T-helper 1 cell treated with Interleukin-12 subunit alpha and Interleukin-12 subunit beta and Interleukin-4 antibody, amounts not matched to agents 30 ng/mL and 1 ng/mL, for 36 hours (primary cell): ENCODE data around the gene TTC9B. TPM values are rescaled to one million over a fixed set of nuclear protein-coding genes. Genes with fewer than 3 reads are reported as not detected.

ENCODE experiments used
- intact Hi-C: fragments of 100-400 bp; cut with micrococcal nuclease; formaldehyde crosslinking; loops from one replicate; pipeline ENCODE4 v1.15.1; 2024
- total RNA-seq: library from RNA; stranded (reverse); gene quantifications from 2 replicates; pipeline ENCODE4 v1.2.3, GENCODE V29; 2022

TTC9B gene
- total RNA-seq, 1 donor from 2014 or later = not detected

DNA sequence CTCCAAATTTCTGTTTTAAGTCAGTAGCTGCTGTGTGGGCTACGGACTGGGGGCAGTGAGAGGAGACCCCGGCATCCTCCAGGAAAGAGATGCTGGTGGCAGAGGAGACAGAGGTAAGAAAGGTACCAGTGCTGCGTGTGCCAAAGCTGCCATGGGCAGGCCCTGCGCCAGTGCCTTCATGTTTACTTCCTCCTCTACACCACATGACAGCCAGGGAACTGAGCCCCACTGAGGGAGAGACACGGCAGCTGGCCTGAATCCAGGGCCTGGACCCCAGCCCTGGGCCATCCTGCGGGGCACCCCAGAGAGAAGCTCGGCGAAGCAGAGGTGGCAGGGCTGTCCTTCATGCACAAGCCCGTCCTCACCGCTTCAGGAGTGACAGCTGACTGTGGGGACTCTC, 31.0 kb upstream of the TTC9B start:
- intact Hi-C loops = no loop called here

DNA sequence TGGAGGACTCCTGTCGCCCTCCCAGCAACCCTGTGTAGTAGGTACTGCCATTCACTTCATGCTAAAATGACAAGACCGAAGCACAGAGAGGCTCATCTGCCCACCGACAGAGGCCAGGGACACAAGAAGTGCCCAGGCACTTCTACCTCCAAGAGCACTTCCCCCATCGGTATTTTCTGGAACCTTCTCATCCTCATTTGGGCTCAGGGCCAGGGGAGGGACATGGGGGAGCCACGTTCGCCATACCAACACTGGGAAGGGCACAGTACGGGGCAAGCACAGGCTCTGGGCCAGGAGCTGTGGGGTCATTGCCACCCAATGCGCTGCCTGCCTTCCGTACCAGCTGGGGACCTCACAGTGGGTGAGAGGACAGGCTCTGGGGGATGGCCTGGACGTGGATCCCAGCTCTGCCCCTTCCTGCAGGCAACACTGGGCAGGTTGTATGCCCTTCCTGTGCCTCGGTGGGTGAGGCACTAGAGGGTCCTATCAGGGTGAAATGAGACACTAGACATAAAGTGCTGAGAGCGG, 29.6 kb upstream of the TTC9B start:
- intact Hi-C loops = no loop called here

DNA sequence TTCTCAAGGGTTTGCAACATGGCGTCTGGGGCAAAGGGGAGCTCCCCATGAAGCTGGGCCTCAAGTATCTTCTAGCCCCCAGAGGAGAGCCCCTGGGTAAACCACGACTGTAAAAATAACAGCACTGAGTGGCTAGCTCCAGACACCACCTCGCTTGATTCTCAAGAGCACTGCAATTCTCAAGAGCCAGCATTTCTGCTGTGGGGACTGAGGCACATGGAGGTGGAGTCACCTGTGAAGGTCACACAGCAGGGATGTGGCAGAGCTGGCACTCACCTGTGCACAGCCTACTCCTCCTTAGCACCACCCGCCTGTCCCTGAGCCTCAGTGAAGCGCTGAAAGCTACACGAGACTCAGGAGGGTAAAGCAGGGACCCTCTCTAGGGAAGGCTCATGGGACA, 29.0 kb upstream of the TTC9B start:
- intact Hi-C loops = no loop called here

DNA sequence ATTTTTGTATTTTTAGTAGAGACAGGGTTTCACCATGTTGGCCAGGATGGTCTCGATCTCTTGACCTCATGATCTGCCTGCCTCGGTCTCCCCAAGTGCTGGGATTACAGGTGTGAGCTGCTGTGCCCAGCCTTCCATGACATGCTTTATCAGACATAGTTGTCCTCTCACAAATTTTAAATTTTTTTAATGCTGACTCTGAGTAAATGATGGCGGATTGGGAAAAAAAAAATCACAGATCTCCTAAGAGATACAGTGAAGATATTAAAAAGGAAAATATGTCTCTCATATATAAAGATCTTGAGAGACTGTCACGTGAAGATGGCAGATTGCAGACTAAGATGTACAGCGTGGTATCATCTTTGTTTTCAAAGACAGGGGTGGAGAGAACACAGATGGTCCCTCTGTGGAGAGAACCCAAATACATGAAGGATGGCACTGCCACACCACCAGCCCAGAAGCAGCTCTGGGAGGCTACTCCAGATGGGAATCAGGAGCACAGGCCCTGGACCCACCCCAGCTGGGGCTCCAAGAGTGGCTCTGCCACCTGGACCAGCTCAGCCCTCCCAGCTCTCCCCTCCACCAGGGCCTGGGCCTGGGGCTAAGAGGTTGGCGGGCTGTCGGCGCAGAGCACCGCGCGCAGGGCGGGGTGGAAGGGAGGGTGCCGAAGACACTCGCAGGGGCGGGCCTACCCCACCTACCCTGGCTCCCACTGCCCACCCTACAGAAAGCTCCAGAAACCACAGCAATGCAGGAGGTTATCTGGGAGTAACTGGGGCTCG, 28.3 kb upstream of the TTC9B start:
- intact Hi-C loops = no loop called here

DNA sequence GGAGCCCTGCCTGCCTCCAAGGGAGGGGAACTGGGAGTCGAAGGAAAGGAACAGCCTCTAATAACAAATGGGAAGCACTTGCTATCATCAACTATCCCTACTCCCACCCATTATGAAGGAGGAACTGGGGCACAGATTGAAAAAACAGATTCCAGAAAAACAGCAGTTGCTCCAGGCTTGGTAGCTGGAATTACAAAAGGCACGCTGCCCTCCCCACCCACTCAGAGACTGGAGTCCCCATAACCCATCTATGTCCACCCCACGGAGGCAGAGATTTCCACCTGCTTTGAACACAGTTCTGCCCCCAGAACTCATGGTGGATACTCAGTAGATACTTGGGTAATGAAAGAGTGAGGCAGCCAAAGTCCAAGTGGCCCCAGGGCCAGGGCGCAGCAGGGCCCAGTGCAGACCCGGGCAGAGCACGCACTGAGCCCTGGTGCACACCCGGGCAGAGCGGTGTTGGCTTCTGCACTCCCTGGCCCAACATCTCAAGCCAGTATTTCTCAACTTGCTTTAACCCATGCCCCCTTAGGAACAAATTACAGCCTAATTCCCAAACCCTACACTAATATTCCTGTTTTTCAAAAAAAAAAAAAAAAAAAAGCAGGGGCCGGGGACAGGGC, 27.4 kb upstream of the TTC9B start:
- intact Hi-C loops = no loop called here

DNA sequence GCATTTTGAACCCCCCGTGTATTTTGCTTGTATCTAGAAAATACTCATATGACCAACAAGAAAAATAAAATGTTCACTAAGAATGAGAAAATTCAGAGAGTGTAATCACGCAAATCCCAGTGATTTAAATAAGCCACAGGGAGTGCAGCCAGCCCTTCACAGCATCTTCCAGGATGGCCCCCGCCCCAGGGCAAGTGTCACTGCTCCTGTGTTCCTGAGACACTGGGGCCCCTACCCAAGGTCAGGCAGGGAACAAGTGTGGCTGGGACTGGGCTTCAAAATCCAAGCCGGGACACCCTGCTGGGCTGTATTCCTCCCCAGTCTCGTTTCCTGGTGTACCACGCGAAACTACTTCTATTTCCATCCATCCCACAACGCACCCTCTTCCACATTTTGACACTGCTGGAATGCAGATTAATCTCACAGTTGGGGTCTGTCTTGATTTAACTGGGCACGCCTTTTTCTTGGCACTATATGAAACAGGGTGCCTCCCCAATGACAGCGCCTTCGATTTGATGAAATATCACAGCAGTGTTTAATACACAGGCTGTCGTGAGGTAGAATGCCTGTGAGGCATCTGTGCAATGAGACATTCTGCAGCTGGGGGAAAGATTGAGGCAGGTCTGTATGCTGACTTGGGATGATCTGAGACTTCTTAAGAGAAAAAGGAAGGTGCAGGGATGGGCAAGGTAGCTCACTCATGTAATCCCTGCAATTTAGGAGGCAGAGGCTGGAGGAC, 26.6 kb upstream of the TTC9B start:
- intact Hi-C loops = no loop called here

DNA sequence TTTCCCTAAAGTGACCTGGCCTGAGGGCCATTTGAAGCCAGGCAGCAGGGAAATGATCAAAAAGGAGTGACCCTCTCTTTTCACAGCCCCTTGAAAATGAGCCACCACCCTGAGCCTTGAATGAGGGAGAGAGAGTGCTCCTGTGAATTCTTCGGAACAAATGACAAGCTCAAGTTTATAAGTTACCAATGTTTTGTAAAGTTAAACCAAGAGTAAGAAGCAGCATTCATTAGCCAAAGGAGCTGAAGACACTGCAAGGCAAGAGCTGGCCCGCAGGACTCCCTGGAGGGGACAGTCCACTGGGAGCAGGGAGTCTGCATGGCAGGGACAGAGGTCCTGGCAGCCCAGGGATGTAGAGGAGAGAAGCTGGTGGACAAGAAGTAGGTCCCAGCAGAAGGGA, 25.0 kb upstream of the TTC9B start:
- intact Hi-C loops = no loop called here

DNA sequence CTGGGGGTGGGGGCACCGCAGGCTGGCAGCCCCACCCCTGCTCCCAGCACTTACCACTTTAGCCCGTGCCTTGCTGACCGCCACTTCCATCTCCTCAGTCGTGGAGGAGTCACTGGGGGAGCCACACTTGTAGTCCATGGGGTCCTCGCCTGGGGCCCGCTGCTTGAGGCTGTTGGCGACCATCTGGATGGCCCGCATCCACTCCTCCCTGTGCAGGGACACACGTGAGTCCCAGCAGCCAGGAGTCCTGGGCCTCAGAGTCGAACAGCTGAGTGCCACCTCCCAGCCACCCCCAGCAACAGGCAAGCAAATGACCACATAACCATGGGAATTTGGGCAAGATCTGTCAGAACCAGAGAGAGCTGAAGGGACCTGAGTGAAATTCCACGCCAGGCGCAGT, 24.3 kb upstream of the TTC9B start:
- intact Hi-C loops = no loop called here

DNA sequence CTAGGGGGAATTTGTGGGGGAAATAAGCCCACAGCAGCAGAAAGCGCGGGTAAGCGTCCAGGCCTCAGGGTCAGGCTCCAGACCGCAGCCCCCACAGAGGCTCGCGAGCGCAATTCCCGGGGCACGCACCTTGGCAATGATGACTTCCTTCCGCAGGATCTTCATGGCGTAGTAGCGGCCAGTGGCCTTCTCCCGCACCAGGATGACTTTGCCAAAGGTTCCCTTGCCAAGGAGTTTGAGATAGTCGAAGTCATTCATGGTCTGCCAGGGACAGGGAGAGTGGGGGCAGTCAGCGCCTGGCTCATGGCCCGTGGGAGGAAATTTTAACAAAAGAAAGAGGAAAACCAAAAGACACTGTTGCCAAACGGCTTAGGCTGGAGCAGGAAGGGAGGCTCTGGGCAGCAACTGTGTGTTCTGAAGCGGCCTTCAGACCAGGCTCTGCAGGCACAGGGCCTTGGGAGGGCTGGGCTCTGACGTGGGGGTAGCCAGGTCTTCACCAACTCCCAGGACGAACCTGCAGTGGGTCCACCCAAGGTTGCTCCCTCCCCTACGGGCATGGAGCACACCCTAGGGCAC, 23.7 kb upstream of the TTC9B start:
- intact Hi-C loops = no loop called here

DNA sequence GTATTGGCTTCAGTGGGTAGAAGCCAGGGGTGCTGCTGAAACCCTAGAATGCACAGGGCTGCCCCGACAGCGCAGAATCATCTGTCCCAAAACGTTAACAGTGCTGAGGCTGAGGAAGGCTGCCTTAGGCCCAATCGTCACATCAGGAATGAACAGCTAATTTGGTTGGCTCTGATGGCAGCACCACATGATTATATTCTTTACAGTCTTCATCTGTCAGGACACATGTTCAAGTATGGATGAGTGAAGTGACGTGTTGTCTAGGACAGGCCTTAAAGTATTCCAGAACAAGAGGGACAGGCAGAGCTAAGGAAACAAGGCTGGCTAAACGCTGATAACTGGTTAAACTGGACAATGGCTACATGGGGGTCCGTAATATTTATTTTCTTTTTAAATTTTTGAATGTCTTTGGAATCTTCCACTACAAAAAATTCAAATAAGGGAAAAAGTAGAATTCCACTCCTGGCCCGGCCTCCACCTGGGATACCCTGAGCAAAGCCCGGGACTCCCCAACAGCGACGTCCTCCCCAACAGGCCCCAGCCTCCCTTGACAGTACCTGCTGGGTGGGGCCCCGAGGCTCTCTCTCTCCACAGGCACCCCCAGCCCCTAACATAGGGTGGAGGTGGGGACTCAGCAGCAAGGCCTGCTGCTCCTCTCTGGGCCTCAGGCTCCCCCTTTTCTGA, 23.1 kb upstream of the TTC9B start:
- intact Hi-C loops = no loop called here

DNA sequence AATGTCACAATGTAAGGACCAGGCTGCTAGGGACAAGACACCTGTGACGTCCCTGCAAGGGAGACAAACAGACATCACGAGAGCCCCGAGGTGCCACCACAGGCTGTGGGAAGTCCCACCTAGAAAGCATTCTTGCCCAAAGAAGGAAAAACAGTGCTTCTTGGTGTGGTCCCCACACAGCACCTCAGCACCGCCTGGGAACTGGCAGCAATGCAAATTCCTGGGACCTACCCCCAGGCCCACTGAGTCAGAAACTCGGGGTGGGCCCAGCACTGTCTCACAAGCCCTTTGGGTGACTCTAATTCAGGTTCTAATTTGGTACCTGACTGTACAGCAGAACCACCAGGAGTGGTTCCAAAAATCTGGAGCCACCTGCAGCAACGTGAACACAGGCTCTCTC, 22.1 kb upstream of the TTC9B start:
- intact Hi-C loops = no loop called here

DNA sequence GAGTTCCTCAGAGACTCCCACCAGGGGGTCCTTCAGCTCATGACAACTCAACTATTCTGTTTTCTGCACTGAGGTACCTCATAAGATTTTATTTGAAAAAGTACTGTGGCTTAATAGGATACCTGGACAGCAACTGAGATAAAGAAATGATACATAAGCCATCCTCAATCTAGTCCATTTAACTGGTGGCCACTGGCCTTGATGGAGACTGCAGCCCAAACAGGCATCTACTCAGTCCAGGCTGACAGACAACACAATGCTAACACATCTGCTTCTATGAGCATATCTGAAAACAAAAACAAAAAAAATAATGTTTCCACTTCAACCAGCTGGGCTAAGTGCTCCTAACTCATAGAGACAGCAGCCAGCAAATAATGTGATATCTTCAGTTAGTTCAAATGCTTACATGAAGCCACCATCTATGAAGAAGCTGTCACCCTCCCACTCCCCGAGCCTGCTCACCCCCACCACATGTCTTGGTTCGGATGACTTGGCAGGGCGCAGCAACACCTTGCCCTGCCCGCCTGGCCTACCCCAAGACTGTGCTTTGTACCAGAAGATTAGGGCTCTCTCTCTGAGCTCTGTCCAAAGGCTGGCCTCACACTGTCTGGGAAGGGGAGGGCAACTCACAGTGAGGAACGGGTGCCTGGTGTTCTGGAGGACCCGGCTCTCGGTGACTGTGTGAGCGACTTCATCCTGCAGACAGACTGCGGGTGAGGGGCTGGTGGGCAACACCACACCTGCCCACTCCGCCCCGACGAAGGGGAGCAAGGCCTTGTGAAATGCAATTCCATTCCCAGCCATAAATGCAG, 21.4 kb upstream of the TTC9B start:
- intact Hi-C loops = no loop called here

DNA sequence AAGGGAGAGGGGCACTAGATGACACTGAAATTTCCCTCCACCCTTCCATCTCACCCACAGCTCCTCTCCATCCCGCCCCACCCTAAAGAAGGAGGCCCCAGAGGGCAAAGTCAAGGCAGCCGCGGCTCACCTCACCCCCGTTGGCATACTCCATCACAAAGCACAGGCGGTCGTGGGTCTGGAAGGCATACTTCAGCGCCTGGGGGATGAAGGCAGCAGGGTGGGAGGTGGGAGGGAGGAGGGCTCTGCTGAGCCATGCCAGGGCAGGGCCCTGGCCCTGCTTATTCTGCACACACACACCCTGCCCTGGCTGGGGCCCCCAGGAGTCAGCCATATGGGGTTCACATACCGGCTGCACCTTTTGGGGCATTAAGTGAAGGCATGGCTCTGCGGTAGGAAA, 20.6 kb upstream of the TTC9B start:
- intact Hi-C loops = no loop called here

DNA sequence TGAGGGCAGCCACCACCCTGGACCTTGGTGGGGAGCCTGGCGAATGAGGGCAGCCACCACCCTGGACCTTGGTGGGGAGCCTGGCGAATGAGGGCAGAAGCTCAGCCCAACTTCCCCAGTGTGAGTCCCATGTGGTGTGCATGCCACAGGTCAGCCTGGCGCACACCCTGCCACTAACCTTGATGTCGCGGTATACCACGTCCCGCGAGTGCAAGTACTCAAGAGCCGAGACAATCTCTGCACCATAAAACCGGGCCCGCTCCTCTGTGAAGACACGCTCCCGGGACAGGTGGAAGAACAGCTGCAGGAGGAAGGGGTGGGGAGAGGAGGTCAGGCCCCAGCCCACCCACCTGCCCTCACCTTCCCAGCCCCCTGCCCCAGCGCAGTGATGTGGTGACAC, 19.6 kb upstream of the TTC9B start:
- intact Hi-C loops = no loop called here

DNA sequence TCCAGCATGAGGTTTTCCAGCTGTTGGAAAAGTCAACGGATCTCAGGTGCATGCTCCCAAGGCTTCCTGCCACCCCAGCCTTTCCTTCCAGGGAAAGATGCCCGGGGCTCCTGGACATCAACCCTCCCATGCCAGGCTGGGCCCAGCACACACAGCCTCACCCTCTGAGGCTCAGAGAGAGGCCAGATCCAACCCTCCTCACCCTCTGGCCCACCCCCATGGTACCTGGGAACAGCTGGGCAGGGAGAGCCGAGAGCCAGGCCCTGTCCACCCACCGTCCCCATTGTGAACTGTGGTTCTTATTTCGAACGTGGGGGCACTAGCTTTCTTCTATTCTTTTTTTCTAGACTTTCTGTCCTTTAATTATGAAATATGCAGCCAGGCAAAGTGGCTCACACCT, 18.2 kb upstream of the TTC9B start:
- intact Hi-C loops = no loop called here

DNA sequence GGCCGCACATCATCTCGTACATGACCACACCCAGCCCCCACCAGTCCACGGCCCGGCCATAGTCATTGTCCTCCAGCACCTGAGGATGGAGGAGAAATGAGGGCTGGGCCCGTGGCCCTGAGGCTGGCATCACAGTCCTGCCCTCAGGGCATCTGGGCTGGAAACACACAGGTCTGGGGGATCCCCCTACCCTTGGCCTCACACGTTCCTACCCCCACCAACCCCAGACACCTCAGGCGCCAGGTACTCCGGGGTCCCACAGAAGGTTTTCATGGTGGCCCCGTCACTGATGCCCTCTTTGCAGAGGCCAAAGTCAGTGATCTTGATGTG, 17.8 kb upstream of the TTC9B start:
- intact Hi-C loops = no loop called here

DNA sequence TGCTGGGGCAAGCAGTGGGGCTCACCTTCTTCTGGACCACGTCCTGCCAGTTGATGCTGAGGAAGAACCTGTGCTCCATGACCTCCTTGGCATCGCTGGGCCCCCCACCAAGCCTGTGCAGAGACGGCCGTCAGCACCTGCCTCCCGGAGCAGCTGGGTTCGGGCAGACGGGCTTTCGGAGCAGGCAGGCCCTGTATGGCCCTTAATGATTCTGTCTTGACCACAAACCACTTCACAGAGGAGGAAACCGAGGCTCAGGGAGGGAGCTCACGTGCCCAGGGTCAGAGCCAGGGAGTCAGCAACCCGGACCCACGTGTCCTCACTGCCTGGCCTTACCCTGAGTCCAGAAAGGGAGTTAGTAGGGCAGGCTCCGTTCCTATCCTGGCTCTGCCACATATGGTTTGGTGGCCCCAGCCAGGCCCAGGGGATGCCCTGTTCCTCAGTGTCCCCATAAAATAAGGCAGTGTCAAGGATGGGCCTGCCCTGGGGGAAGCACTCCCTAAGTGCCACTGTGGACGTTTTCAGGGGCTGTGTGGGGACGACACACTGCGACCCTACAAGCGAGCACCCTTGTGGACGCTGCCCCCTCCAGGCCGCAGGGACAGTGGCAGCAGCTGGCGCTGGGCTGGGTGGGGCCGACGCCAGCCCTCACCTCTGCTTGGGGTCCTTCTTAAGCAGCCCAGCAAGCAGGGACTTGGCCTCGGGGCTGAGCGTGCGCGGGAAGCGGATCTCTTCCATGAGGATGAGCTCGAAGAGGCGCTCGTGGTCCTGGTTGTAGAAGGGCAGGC, 17.2 kb upstream of the TTC9B start:
- intact Hi-C loops = no loop called here

DNA sequence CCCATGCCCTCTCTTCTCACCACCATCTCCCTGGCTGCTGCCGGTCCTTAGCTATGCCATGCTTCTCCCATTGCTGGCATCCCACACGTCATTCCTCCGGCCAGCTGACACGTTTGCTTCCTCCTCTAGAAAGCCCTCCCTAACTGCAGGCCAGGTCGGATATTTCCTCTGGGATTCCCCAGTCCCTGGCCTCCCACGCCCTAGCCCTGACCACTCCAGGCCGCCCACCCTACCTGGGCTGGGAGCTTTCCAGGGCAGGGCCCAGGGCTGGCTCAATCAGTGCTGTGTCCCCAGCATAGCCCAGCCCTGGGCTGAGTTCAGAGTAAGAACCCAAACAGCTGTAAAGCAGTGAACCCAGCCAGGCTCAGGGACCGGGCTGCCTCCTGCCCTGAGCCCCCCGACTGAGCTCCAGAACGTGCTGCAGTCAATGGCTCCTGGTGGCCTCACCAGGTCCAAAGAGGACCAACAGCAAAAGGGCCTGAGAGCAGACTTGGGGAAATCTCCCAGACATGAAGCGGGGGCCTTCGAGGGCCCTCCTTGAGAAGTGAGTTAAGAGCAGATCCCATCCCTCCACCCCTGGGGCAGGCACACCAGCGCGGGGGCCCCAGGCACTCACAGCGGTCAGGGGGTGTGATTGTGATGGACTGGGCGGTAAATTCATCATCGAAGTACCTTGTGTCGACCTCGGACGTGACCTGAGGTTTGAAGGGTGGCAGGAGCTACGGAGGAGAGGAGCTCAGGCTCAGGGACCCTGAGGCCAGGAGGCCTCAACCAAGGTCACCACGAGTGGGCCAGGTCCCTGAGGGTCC, 16.4 kb upstream of the TTC9B start:
- intact Hi-C loops = no loop called here

DNA sequence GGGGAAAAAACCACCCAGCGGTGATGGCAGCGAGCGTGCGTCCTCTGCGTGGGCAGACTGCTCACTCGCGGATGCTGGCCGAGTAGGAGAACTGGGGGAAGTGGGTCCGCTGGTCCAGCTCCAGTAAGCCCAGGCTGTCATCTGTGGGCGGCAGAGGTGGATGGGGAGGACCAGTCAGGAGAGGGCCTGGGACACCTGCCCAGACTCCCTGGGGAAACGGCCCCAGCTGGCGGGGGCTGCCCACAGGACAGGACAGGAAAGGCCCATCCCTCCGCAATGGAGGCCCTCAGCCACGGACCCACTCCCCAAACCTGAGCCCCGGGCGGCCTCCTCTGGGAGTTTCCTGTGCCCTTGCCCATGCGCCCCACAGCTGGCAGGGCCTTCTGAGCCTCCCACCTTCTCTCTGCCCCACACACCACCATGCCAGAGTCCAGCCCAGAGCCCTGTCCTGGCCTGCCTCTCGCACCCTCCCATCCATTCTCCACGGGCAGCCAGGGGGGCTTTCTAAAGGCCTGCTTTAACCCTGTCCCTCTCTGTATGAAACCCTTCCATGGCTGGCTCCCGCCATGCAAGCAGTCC, 15.7 kb upstream of the TTC9B start:
- intact Hi-C loops = no loop called here
